GM12892 (cell line): ENCODE results near the gene RSPH9.

Source experiments
- POLR2A ChIP-seq: IDR thresholded peaks from 2 replicates; pipeline ENCODE4 v1.6.1; 2011; ENCODE audit warnings: low read depth, low read length, control low read depth
- POLR2AphosphoS5 ChIP-seq: IDR thresholded peaks from 2 replicates; pipeline ENCODE4 v1.6.1; 2011; ENCODE audit warnings: low read depth, low read length, control low read depth
- TAF1 ChIP-seq: IDR thresholded peaks from 2 replicates; pipeline ENCODE4 v1.6.1; 2011; ENCODE audit warnings: low read depth, mild to moderate bottlenecking, control low read depth, low read length, borderline replicate concordance

- TF ChIP-seq POLR2A (no peak), POLR2AphosphoS5 (no peak), TAF1 (no peak)
Measured at GRCh38 chr6:43707269-43707668, 62.4 kb downstream of the RSPH9 start.
